GM18873 (cell line): ENCODE results near the gene EMC8.
A peak's percentile ranks its signal among the peaks of the same experiment; 100 is the strongest.
"Not testable (repeated sequence)": the region's sequence is repeated elsewhere in the genome, so short reads cannot be mapped to it uniquely, and the experiment has no call there.

ENCODE experiments used
- ATAC-seq: cut with Tn5 transposase; IDR thresholded peaks from one replicate; pipeline ENCODE4 v1.9.1; 2021; ENCODE audit warnings: mild to moderate bottlenecking, moderate library complexity, moderate number of reproducible peaks; ENCODE audit not compliant: unreplicated experiment, low FRiP score

Gene EMC8

GRCh38 chr16:85819245-85819644 is 19.9 kb upstream of the EMC8 start:
- ATAC-seq, result peak; percentile 61

- ATAC-seq, result not testable (repeated sequence)
Measured at GRCh38 chr16:85817195-85817594, 17.9 kb upstream of the EMC8 start.

- no peak for ATAC-seq
Measured at GRCh38 chr16:85816159-85816558, 16.8 kb upstream of the EMC8 start.

GRCh38 chr16:85812811-85813700 is 13.7 kb upstream of the EMC8 start:
- no peak for ATAC-seq

- ATAC-seq, result no peak
Measured at GRCh38 chr16:85812031-85812807, 12.9 kb upstream of the EMC8 start.

GRCh38 chr16:85810742-85811115 is 11.4 kb upstream of the EMC8 start:
- ATAC-seq, result no peak

- ATAC-seq, result no peak
Measured at GRCh38 chr16:85810097-85810741, 10.9 kb upstream of the EMC8 start.

- ATAC-seq, result no peak
Measured at GRCh38 chr16:85809645-85810044, 10.3 kb upstream of the EMC8 start.

GRCh38 chr16:85808926-85809325 is 9.6 kb upstream of the EMC8 start:
- no peak for ATAC-seq

- ATAC-seq, result not testable (repeated sequence)
Measured at GRCh38 chr16:85808104-85808503, 8.8 kb upstream of the EMC8 start.

GRCh38 chr16:85807340-85807739 is 8.0 kb upstream of the EMC8 start:
- ATAC-seq, result not testable (repeated sequence)

- no peak for ATAC-seq
Measured at GRCh38 chr16:85806539-85806938, 7.2 kb upstream of the EMC8 start.

GRCh38 chr16:85805442-85806045 is 6.2 kb upstream of the EMC8 start:
- ATAC-seq, result no peak

- ATAC-seq, result no peak
Measured at GRCh38 chr16:85803570-85803969, 4.2 kb upstream of the EMC8 start.

- ATAC-seq, result no peak
Measured at GRCh38 chr16:85800321-85800669, 951 bp upstream of the EMC8 start.

GRCh38 chr16:85798901-85799496 is 345 bp downstream of the EMC8 start:
- no peak for ATAC-seq

GRCh38 chr16:85798283-85798776 is 1.0 kb downstream of the EMC8 start:
- ATAC-seq, result no peak

- ATAC-seq, result no peak
Measured at GRCh38 chr16:85796599-85796998, 2.7 kb downstream of the EMC8 start.

- ATAC-seq, result no peak
Measured at GRCh38 chr16:85796152-85796551, 3.2 kb downstream of the EMC8 start.

- ATAC-seq, result no peak
Measured at GRCh38 chr16:85794696-85795095, 4.6 kb downstream of the EMC8 start.
